ENCODE measurements around the gene LAMA3. TPM values are rescaled to one million over a fixed set of nuclear protein-coding genes. Genes with fewer than 3 reads are reported as not detected.

Gene LAMA3
- total RNA-seq, 2 donors from 2014 or later = 0.07 TPM; not detected in 1

- no peaks in the 10 kb centered on the region for H3K27me3 Mint-ChIP-seq
- H3K36me3 Mint-ChIP-seq (ENCODE audit: low read depth) = no peaks in the 10 kb centered on the region
- H3K9me3 ChIP-seq (ENCODE audit: control insufficient read depth, low read length, poor library complexity, severe bottlenecking) = no peaks in the 10 kb centered on the region
- ATAC-seq (no peak), DNase-seq (no peak)
- no peak overlapping the region for H3K4me3 Mint-ChIP-seq
- no peak overlapping the region for H3K27ac Mint-ChIP-seq
- peaks cover 2% of the 10 kb centered on the region for H3K4me1 Mint-ChIP-seq
These were observed 223.1 kb downstream of the LAMA3 start for GRCh38 chr18:23912356-23912755.

- H3K27ac Mint-ChIP-seq = no peak overlapping the region
- peaks cover 10% of the 10 kb centered on the region for H3K27me3 Mint-ChIP-seq
- ATAC-seq (no peak), DNase-seq (no peak)
- no peak overlapping the region for H3K4me3 Mint-ChIP-seq
- peaks cover 23% of the 10 kb centered on the region for H3K4me1 Mint-ChIP-seq
- peaks cover 6% of the 10 kb centered on the region for H3K36me3 Mint-ChIP-seq (ENCODE audit: low read depth)
- no peaks in the 10 kb centered on the region for H3K9me3 ChIP-seq (ENCODE audit: control insufficient read depth, low read length, poor library complexity, severe bottlenecking)
These were observed 227.1 kb downstream of the LAMA3 start for GRCh38 chr18:23916338-23916737.

GRCh38 chr18:23918395-23919032 is 229.3 kb downstream of the LAMA3 start:
- H3K27me3 Mint-ChIP-seq = peaks cover 10% of the 10 kb centered on the region
- H3K4me3 Mint-ChIP-seq = no peak overlapping the region
- peak overlapping the region; percentile 95 for H3K27ac Mint-ChIP-seq
- H3K4me1 Mint-ChIP-seq = peaks cover 33% of the 10 kb centered on the region
- H3K9me3 ChIP-seq (ENCODE audit: control insufficient read depth, low read length, poor library complexity, severe bottlenecking) = no peaks in the 10 kb centered on the region
- peak; percentile 76 for ATAC-seq
- H3K36me3 Mint-ChIP-seq (ENCODE audit: low read depth) = peaks cover 9% of the 10 kb centered on the region
- DNase-seq = peak; percentile 58 to 77 (median 64)

GRCh38 chr18:23920054-23920453 is 230.8 kb downstream of the LAMA3 start:
- ATAC-seq (peak; percentile 86), DNase-seq (peak in 1 of 3 donors; percentile 13)
- Mint-ChIP-seq H3K27me3 (peaks cover 10% of the 10 kb centered on the region), H3K36me3 (ENCODE audit: low read depth) (peaks cover 9% of the 10 kb centered on the region), H3K27ac (peak overlapping the region; percentile 95), H3K4me3 (peak overlapping the region; percentile 25), H3K4me1 (peaks cover 33% of the 10 kb centered on the region)
- H3K9me3 ChIP-seq (ENCODE audit: control insufficient read depth, low read length, poor library complexity, severe bottlenecking) = no peaks in the 10 kb centered on the region

GRCh38 chr18:23921716-23922285 is 232.5 kb downstream of the LAMA3 start:
- no peak overlapping the region for H3K4me3 Mint-ChIP-seq
- DNase-seq (no peak), ATAC-seq (no peak)
- peaks cover 9% of the 10 kb centered on the region for H3K36me3 Mint-ChIP-seq (ENCODE audit: low read depth)
- peaks cover 33% of the 10 kb centered on the region for H3K4me1 Mint-ChIP-seq
- H3K27me3 Mint-ChIP-seq = peaks cover 10% of the 10 kb centered on the region
- peak overlapping the region; percentile 95 for H3K27ac Mint-ChIP-seq
- no peaks in the 10 kb centered on the region for H3K9me3 ChIP-seq (ENCODE audit: control insufficient read depth, low read length, poor library complexity, severe bottlenecking)

GRCh38 chr18:23922939-23923338 is 233.7 kb downstream of the LAMA3 start:
- Mint-ChIP-seq H3K4me3 (no peak overlapping the region), H3K36me3 (ENCODE audit: low read depth) (peaks cover 6% of the 10 kb centered on the region), H3K4me1 (peaks cover 32% of the 10 kb centered on the region), H3K27ac (no peak overlapping the region), H3K27me3 (peaks cover 10% of the 10 kb centered on the region)
- no peaks in the 10 kb centered on the region for H3K9me3 ChIP-seq (ENCODE audit: control insufficient read depth, low read length, poor library complexity, severe bottlenecking)
- no peak for ATAC-seq
- DNase-seq = no peak

GRCh38 chr18:23924813-23925212 is 235.6 kb downstream of the LAMA3 start:
- peaks cover 31% of the 10 kb centered on the region for H3K4me1 Mint-ChIP-seq
- ATAC-seq (no peak), DNase-seq (no peak)
- no peaks in the 10 kb centered on the region for H3K9me3 ChIP-seq (ENCODE audit: control insufficient read depth, low read length, poor library complexity, severe bottlenecking)
- peaks cover 3% of the 10 kb centered on the region for H3K27me3 Mint-ChIP-seq
- H3K36me3 Mint-ChIP-seq (ENCODE audit: low read depth) = peaks cover 6% of the 10 kb centered on the region
- no peak overlapping the region for H3K4me3 Mint-ChIP-seq
- no peak overlapping the region for H3K27ac Mint-ChIP-seq

GRCh38 chr18:23926571-23926970 is 237.3 kb downstream of the LAMA3 start:
- DNase-seq (no peak), ATAC-seq (no peak)
- no peaks in the 10 kb centered on the region for H3K9me3 ChIP-seq (ENCODE audit: control insufficient read depth, low read length, poor library complexity, severe bottlenecking)
- Mint-ChIP-seq H3K36me3 (ENCODE audit: low read depth) (peaks cover 3% of the 10 kb centered on the region), H3K27me3 (no peaks in the 10 kb centered on the region), H3K4me1 (peaks cover 28% of the 10 kb centered on the region), H3K27ac (no peak overlapping the region), H3K4me3 (no peak overlapping the region)

GRCh38 chr18:23927821-23928746 is 238.8 kb downstream of the LAMA3 start:
- no peak for DNase-seq
- no peaks in the 10 kb centered on the region for H3K9me3 ChIP-seq (ENCODE audit: control insufficient read depth, low read length, poor library complexity, severe bottlenecking)
- Mint-ChIP-seq H3K27me3 (no peaks in the 10 kb centered on the region), H3K4me3 (no peak overlapping the region), H3K36me3 (ENCODE audit: low read depth) (peaks cover 2% of the 10 kb centered on the region), H3K27ac (peak overlapping the region; percentile 91), H3K4me1 (peaks cover 24% of the 10 kb centered on the region)
- no peak for ATAC-seq

GRCh38 chr18:23929362-23929930 is 240.2 kb downstream of the LAMA3 start:
- H3K4me3 Mint-ChIP-seq = no peak overlapping the region

GRCh38 chr18:23930002-23930401 is 240.7 kb downstream of the LAMA3 start:
- Mint-ChIP-seq H3K36me3 (ENCODE audit: low read depth) (no peaks in the 10 kb centered on the region), H3K27ac (peak overlapping the region; percentile 91), H3K4me1 (peaks cover 33% of the 10 kb centered on the region), H3K27me3 (no peaks in the 10 kb centered on the region), H3K4me3 (no peak overlapping the region)
- no peaks in the 10 kb centered on the region for H3K9me3 ChIP-seq (ENCODE audit: control insufficient read depth, low read length, poor library complexity, severe bottlenecking)
- ATAC-seq = no peak
- no peak for DNase-seq

More at GRCh38 chr18:23929362-23929930, 240.2 kb downstream of the LAMA3 start:
- H3K4me1 Mint-ChIP-seq = peaks cover 27% of the 10 kb centered on the region
- no peaks in the 10 kb centered on the region for H3K36me3 Mint-ChIP-seq (ENCODE audit: low read depth)
- H3K27me3 Mint-ChIP-seq = no peaks in the 10 kb centered on the region
- no peaks in the 10 kb centered on the region for H3K9me3 ChIP-seq (ENCODE audit: control insufficient read depth, low read length, poor library complexity, severe bottlenecking)
- H3K27ac Mint-ChIP-seq = peak overlapping the region; percentile 91
- peak; percentile 32 for ATAC-seq
- DNase-seq = no peak

- Mint-ChIP-seq H3K4me3 (no peak overlapping the region), H3K36me3 (ENCODE audit: low read depth) (no peaks in the 10 kb centered on the region), H3K4me1 (peaks cover 49% of the 10 kb centered on the region), H3K27ac (no peak overlapping the region), H3K27me3 (no peaks in the 10 kb centered on the region)
- H3K9me3 ChIP-seq (ENCODE audit: control insufficient read depth, low read length, poor library complexity, severe bottlenecking) = no peaks in the 10 kb centered on the region
- DNase-seq = no peak
- ATAC-seq = no peak
These were observed 243.3 kb downstream of the LAMA3 start for GRCh38 chr18:23932385-23933067.

Measured in T-helper 17 cell (primary cell).